Natural killer cell (primary cell): ENCODE results near the gene MED26. TPM values are rescaled to one million over a fixed set of nuclear protein-coding genes. Genes with fewer than 3 reads are reported as not detected.

Experiments
- ATAC-seq, 3 donors: fragments of 150-1000 bp in 2 of 3; fragments of 200-7000 bp in 1 of 3; cut with Tn5 transposase; 1 replicate in 1 of 3; 2 replicates in 2 of 3; pipeline ENCODE4 v1.10.0; 2021; ENCODE audit warnings: mild to moderate bottlenecking in 2 of 3, moderate library complexity in 2 of 3
- DNase-seq, 2 donors: peaks; one replicate each; pipeline versions ENCODE4 v3.0.0 to v3.0.0-alpha.2; 2013 to 2021; ENCODE audit warnings: mixed read lengths in 1 of 2
- H3K27ac ChIP-seq: one replicate; pipeline ENCODE4 v1.5.1; 2013; ENCODE audit warnings: mild to moderate bottlenecking, low read length
- H3K27me3 ChIP-seq: one replicate; pipeline ENCODE4 v1.6.1; 2013; ENCODE audit warnings: low read length; ENCODE audit not compliant: control insufficient read depth, insufficient read depth
- H3K36me3 ChIP-seq: one replicate; pipeline ENCODE4 v1.6.1; 2013; ENCODE audit warnings: low read length; ENCODE audit not compliant: control insufficient read depth, insufficient read depth
- H3K4me1 ChIP-seq: one replicate; pipeline ENCODE4 v1.6.1; 2013; ENCODE audit warnings: low read length; ENCODE audit not compliant: control insufficient read depth, insufficient read depth
- H3K4me3 ChIP-seq: one replicate; pipeline ENCODE4 v1.5.1; 2013; ENCODE audit warnings: low read length
- H3K9me3 ChIP-seq: one replicate; pipeline ENCODE4 v1.6.1; 2013; ENCODE audit warnings: low read length; ENCODE audit not compliant: control insufficient read depth, insufficient read depth
- H3K27ac Mint-ChIP-seq, 2 donors: one replicate each; pipeline ENCODE4 v1.8.0; 2022; ENCODE audit warnings: mild to moderate bottlenecking in 2 of 2, mixed read lengths in 2 of 2, moderate library complexity in 1 of 2
- H3K27me3 Mint-ChIP-seq, 2 donors: one replicate each; pipeline ENCODE4 v1.8.0; 2022; ENCODE audit warnings: low read depth in 2 of 2, mixed read lengths in 2 of 2
- H3K36me3 Mint-ChIP-seq: one replicate; pipeline ENCODE4 v1.8.0; 2022; ENCODE audit warnings: mixed read lengths
- H3K4me1 Mint-ChIP-seq, 2 donors: one replicate each; pipeline ENCODE4 v1.8.0; 2022; ENCODE audit warnings: mixed read lengths in 2 of 2
- H3K4me3 Mint-ChIP-seq: one replicate; pipeline ENCODE4 v1.8.0; 2022; ENCODE audit warnings: mild to moderate bottlenecking, moderate library complexity, mixed read lengths
- H3K9me3 Mint-ChIP-seq, 2 donors: one replicate each; pipeline ENCODE4 v1.8.0; 2022; ENCODE audit warnings: mixed read lengths in 2 of 2
- CTCF ChIP-seq: fragments of 200-600 bp; IDR thresholded peaks from one replicate; pipeline ENCODE4 v1.8.0; 2022; ENCODE audit warnings: antibody characterized with exemption
- WGBS: methylation state at CpG from one replicate; pipeline ENCODE4 v1.1.7; 2013; ENCODE audit warnings: missing lambda C conversion rate; ENCODE audit not compliant: insufficient coverage; 5-methylcytosine and 5-hydroxymethylcytosine counted together
- intact Hi-C: fragments of 100-400 bp; cut with micrococcal nuclease; formaldehyde crosslinking; loops from one replicate; pipeline ENCODE4 v1.14.2; 2022
- total RNA-seq, 4 donors: library from RNA; stranded (reverse); fragments of 120-200 nt in 1 of 4; gene quantifications; one replicate each; pipeline versions ENCODE4 v1.2.3 to v1.2.4, GENCODE V29; 2013 to 2022

Gene MED26
- total RNA-seq, 3 donors from 2014 or later (not counting 1 experiment from before 2014, with no cell fraction given): 34.7 to 47.5 (median 47.3) TPM

- no peak for ATAC-seq
- Mint-ChIP-seq H3K36me3 (no peaks in the 10 kb centered on the region), H3K27me3 (no peaks in the 10 kb centered on the region), H3K27ac (peak overlapping the region; percentile 88 to 89), H3K4me1 (peaks cover 49 to 77% of the 10 kb centered on the region in 2 donors), H3K9me3 (no peaks in the 10 kb centered on the region), H3K4me3 (peak overlapping the region; percentile 71)
- TF ChIP-seq CTCF: no peak
- H3K9me3 ChIP-seq: no peaks in the 10 kb centered on the region
- intact Hi-C loops: loop anchor here (5.0 to 10.0 kb wide), 2 partner anchors 149 to 512 kb away; partner anchors contain the start of gene TPM4
- no peaks in the 10 kb centered on the region for H3K36me3 ChIP-seq
- DNase-seq: no peak
- no peaks in the 10 kb centered on the region for H3K27me3 ChIP-seq
- peak overlapping the region; percentile 88 for H3K27ac ChIP-seq
- WGBS: 80% methylated on average over 9 of the region's 9 CpGs
- H3K4me3 ChIP-seq: no peak overlapping the region
- peaks cover 82% of the 10 kb centered on the region for H3K4me1 ChIP-seq
These were observed 41.5 kb downstream of the MED26 start for GRCh38 chr19:16586477-16586871.

- peak in 1 of 2 donors; percentile 71 for DNase-seq
- no peak for TF ChIP-seq CTCF
- no peaks in the 10 kb centered on the region for H3K27me3 Mint-ChIP-seq
- H3K4me1 Mint-ChIP-seq: peaks cover 49 to 78% of the 10 kb centered on the region in 2 donors
- peak overlapping the region; percentile 88 to 89 for H3K27ac Mint-ChIP-seq
- WGBS: 72% methylated on average over 11 of the region's 11 CpGs
- no peaks in the 10 kb centered on the region for H3K9me3 ChIP-seq
- H3K4me1 ChIP-seq: peaks cover 86% of the 10 kb centered on the region
- H3K27me3 ChIP-seq: no peaks in the 10 kb centered on the region
- no peaks in the 10 kb centered on the region for H3K36me3 Mint-ChIP-seq
- intact Hi-C loops: loop anchor here (2.0 to 10.0 kb wide), 3 partner anchors 19 to 511 kb away; partner anchors contain the start of gene TPM4
- H3K27ac ChIP-seq: peak overlapping the region; percentile 88
- H3K4me3 ChIP-seq: peak overlapping the region; percentile 44
- peak in 1 of 3 donors; percentile 4 for ATAC-seq
- no peaks in the 10 kb centered on the region for H3K36me3 ChIP-seq
- no peaks in the 10 kb centered on the region for H3K9me3 Mint-ChIP-seq
- H3K4me3 Mint-ChIP-seq: peak overlapping the region; percentile 71
These were observed 42.1 kb downstream of the MED26 start for GRCh38 chr19:16585808-16586476.

GRCh38 chr19:16585094-16585801 is 42.8 kb downstream of the MED26 start:
- no peaks in the 10 kb centered on the region for H3K27me3 ChIP-seq
- H3K4me1 ChIP-seq: peaks cover 86% of the 10 kb centered on the region
- no peaks in the 10 kb centered on the region for H3K27me3 Mint-ChIP-seq
- peak overlapping the region; percentile 88 to 89 for H3K27ac Mint-ChIP-seq
- no peaks in the 10 kb centered on the region for H3K9me3 ChIP-seq
- H3K9me3 Mint-ChIP-seq: no peaks in the 10 kb centered on the region
- H3K4me3 Mint-ChIP-seq: peak overlapping the region; percentile 74
- peak overlapping the region; percentile 88 for H3K27ac ChIP-seq
- no peaks in the 10 kb centered on the region for H3K36me3 ChIP-seq
- H3K4me3 ChIP-seq: peak overlapping the region; percentile 44
- intact Hi-C loops: loop anchor here (2.0 to 10.0 kb wide), 3 partner anchors 18 to 510 kb away; partner anchors contain the start of gene TPM4
- H3K4me1 Mint-ChIP-seq: peaks cover 49 to 80% of the 10 kb centered on the region in 2 donors
- peak in 1 of 2 donors; percentile 33 for DNase-seq
- H3K36me3 Mint-ChIP-seq: no peaks in the 10 kb centered on the region
- 41% methylated on average over 13 of the region's 13 CpGs for WGBS
- no peak for ATAC-seq
- no peak for TF ChIP-seq CTCF
